ENCODE results near the gene DAAM1. TPM values are rescaled to one million over a fixed set of nuclear protein-coding genes. Genes with fewer than 3 reads are reported as not detected.

The DAAM1 gene
- total and polyA plus RNA-seq, 12 donors: 7.4 to 37.4 (median 24.9) TPM

DNA sequence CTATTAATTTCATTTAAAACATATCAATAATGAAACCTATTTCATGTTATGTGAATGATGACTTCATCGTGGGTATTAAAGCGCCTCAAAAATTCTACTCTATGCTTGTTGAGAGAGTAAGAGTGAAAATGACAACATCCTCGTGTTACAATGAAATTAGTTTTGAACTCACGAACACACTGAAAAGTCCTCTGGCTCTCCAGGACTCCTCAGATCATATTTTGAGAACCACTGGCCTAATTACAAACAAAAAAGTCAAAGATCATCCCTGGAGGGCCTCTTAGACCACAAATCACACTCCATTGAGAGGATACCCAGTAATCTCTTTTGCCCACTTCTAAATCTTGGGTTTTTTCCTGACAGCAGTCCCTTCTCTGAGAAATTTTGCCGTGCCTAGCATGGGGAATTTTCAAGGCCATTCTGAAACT lies 19.1 kb downstream of the DAAM1 start:
- no peaks in the 10 kb centered on the region for H3K27me3 ChIP-seq
- H3K4me3 ChIP-seq: no peak overlapping the region
- no peak for DNase-seq
- no peak overlapping the region for H3K27ac ChIP-seq
- TF ChIP-seq POLR2A (IDR thresholded peaks at IDR 0.05) (no peak), CTCF (IDR thresholded peaks at IDR 0.05) (no peak)
- H3K4me1 ChIP-seq (replicated peaks in 1 of 2): peaks cover 3 to 21% of the 10 kb centered on the region in 2 donors
- no peaks in the 10 kb centered on the region for H3K36me3 ChIP-seq (replicated peaks in 1 of 2)
- no peaks in the 10 kb centered on the region for H3K9me3 ChIP-seq (replicated peaks in 1 of 3)
- 79 to 87% (median 83%) methylated on average over 5 of the region's 5 CpGs for WGBS, 4 donors
- intact Hi-C loops (cut with DNase I): no loop called here

GRCh38 chr14:59208224-59208814 lies 19.9 kb downstream of the DAAM1 start:
- Histone ChIP-seq H3K4me3 (no peak overlapping the region), H3K27ac (no peak overlapping the region), H3K9me3 (replicated peaks in 1 of 3) (no peaks in the 10 kb centered on the region), H3K36me3 (replicated peaks in 1 of 2) (no peaks in the 10 kb centered on the region), H3K4me1 (replicated peaks in 1 of 2) (peaks cover 3 to 22% of the 10 kb centered on the region in 2 donors), H3K27me3 (no peaks in the 10 kb centered on the region)
- TF ChIP-seq CTCF (IDR thresholded peaks at IDR 0.05): no peak
- TF ChIP-seq POLR2A (IDR thresholded peaks at IDR 0.05): no peak
- intact Hi-C loops (cut with DNase I): no loop called here
- no peak for DNase-seq
- 94 to 98% (median 96%) methylated on average over 6 of the region's 6 CpGs for WGBS, 4 donors

- WGBS, 4 donors: 91 to 100% (median 99%) methylated on average over 1 of the region's 1 CpG
- H3K9me3 ChIP-seq (replicated peaks in 1 of 3): no peaks in the 10 kb centered on the region
- no peak overlapping the region for H3K27ac ChIP-seq
- no peaks in the 10 kb centered on the region for H3K27me3 ChIP-seq
- peaks cover 3 to 16% of the 10 kb centered on the region in 2 donors for H3K4me1 ChIP-seq (replicated peaks in 1 of 2)
- no peak for DNase-seq
- TF ChIP-seq CTCF (IDR thresholded peaks at IDR 0.05) (no peak), POLR2A (IDR thresholded peaks at IDR 0.05) (no peak)
- no peaks in the 10 kb centered on the region for H3K36me3 ChIP-seq (replicated peaks in 1 of 2)
- H3K4me3 ChIP-seq: no peak overlapping the region
- intact Hi-C loops (cut with DNase I): no loop called here
Measured at GRCh38 chr14:59208954-59209353, 20.5 kb downstream of the DAAM1 start.

DNA sequence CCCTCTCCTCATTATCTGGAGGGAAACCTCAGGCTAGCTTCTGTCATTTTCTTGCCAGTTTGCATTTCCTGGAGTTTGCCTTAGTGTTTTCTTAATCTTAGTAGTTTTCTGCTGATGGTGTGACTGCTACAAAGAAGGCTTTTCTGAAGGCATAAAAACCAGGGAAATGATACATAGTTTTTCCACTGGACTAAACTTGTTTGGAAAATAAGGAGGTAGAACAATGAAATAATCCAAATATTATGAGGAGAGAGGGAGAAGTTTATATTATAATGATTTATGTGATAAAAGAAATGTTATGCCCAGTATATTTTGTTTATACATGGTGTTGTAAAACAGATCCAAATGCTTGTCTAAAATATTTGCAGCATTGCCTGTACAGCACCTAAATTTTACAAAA lies 22.2 kb downstream of the DAAM1 start:
- Histone ChIP-seq H3K27ac (no peak overlapping the region), H3K4me3 (no peak overlapping the region), H3K4me1 (replicated peaks in 1 of 2) (peaks cover 3 to 22% of the 10 kb centered on the region in 2 donors), H3K27me3 (no peaks in the 10 kb centered on the region), H3K9me3 (replicated peaks in 1 of 3) (no peaks in the 10 kb centered on the region), H3K36me3 (replicated peaks in 1 of 2) (no peaks in the 10 kb centered on the region)
- intact Hi-C loops (cut with DNase I): no loop called here
- TF ChIP-seq CTCF (IDR thresholded peaks at IDR 0.05) (no peak), POLR2A (IDR thresholded peaks at IDR 0.05) (no peak)
- no peak for DNase-seq
